ENCODE data around the gene ARHGAP33. TPM values are rescaled to one million over a fixed set of nuclear protein-coding genes. Genes with fewer than 3 reads are reported as not detected.

ARHGAP33 gene
- total and polyA plus RNA-seq, 2 donors (not counting 1 experiment from before 2014, with no cell fraction given): 0.58 to 2.3 TPM

GRCh38 chr19:35760711-35761349 is 14.5 kb upstream of the ARHGAP33 start:
- TF ChIP-seq CTCF (conservative IDR thresholded peaks at IDR 0.05 in 1 of 2, IDR thresholded peaks at IDR 0.05 in 1 of 2; ENCODE audit: low read depth in 1 of 2, low read length in 2 of 2): no peak
- no peak for TF ChIP-seq EZH2 (IDR thresholded peaks at IDR 0.05; ENCODE audit: low read length, missing control alignments)
- Histone ChIP-seq H3K27ac (ENCODE audit: insufficient read depth, low read length) (no peak overlapping the region), H3K36me3 (ENCODE audit: control insufficient read depth, insufficient read depth, low read length) (peaks cover 21% of the 10 kb centered on the region), H3K9me3 (ENCODE audit: control insufficient read depth, insufficient read depth, low read depth, low read length) (no peaks in the 10 kb centered on the region), H3K4me2 (ENCODE audit: extremely low read depth, insufficient read depth, low read length) (no peak overlapping the region), H4K20me1 (ENCODE audit: control insufficient read depth, extremely low read depth, insufficient read depth, low read length) (no peaks in the 10 kb centered on the region), H3K79me2 (ENCODE audit: control insufficient read depth, insufficient read depth, low read length) (peaks cover 22% of the 10 kb centered on the region), H3K9ac (ENCODE audit: insufficient read depth, low read length) (no peak overlapping the region), H3K4me3 (replicated peaks in 1 of 4; ENCODE audit: control extremely low read depth in 1 of 4, insufficient read depth in 1 of 4, low read depth in 3 of 4, low read length in 4 of 4) (no peak overlapping the region), H2AFZ (ENCODE audit: low read length) (no peak overlapping the region), H3K27me3 (ENCODE audit: control insufficient read depth, insufficient read depth, low read length) (no peaks in the 10 kb centered on the region), H3K4me1 (ENCODE audit: control insufficient read depth, extremely low read depth, insufficient read depth, low read length) (peaks cover 12% of the 10 kb centered on the region)
- DNase-seq (ENCODE audit: low read depth in 2 of 2): no peak

GRCh38 chr19:35764432-35765315 is 10.7 kb upstream of the ARHGAP33 start:
- no peaks in the 10 kb centered on the region for H3K9me3 ChIP-seq (ENCODE audit: control insufficient read depth, insufficient read depth, low read depth, low read length)
- H3K27ac ChIP-seq (ENCODE audit: insufficient read depth, low read length): no peak overlapping the region
- TF ChIP-seq CTCF (conservative IDR thresholded peaks at IDR 0.05 in 1 of 2, IDR thresholded peaks at IDR 0.05 in 1 of 2; ENCODE audit: low read depth in 1 of 2, low read length in 2 of 2) (no peak), EZH2 (IDR thresholded peaks at IDR 0.05; ENCODE audit: low read length, missing control alignments) (no peak)
- no peak overlapping the region for H2AFZ ChIP-seq (ENCODE audit: low read length)
- peaks cover 7% of the 10 kb centered on the region for H3K79me2 ChIP-seq (ENCODE audit: control insufficient read depth, insufficient read depth, low read length)
- H3K9ac ChIP-seq (ENCODE audit: insufficient read depth, low read length): no peak overlapping the region
- DNase-seq (ENCODE audit: low read depth in 2 of 2): no peak
- no peak overlapping the region for H3K4me3 ChIP-seq (replicated peaks in 1 of 4; ENCODE audit: control extremely low read depth in 1 of 4, insufficient read depth in 1 of 4, low read depth in 3 of 4, low read length in 4 of 4)
- no peak overlapping the region for H3K4me2 ChIP-seq (ENCODE audit: extremely low read depth, insufficient read depth, low read length)
- H3K4me1 ChIP-seq (ENCODE audit: control insufficient read depth, extremely low read depth, insufficient read depth, low read length): no peaks in the 10 kb centered on the region
- H3K27me3 ChIP-seq (ENCODE audit: control insufficient read depth, insufficient read depth, low read length): no peaks in the 10 kb centered on the region
- peaks cover 20% of the 10 kb centered on the region for H3K36me3 ChIP-seq (ENCODE audit: control insufficient read depth, insufficient read depth, low read length)
- H4K20me1 ChIP-seq (ENCODE audit: control insufficient read depth, extremely low read depth, insufficient read depth, low read length): no peaks in the 10 kb centered on the region

GRCh38 chr19:35766571-35767104 is 8.7 kb upstream of the ARHGAP33 start:
- Histone ChIP-seq H3K79me2 (ENCODE audit: control insufficient read depth, insufficient read depth, low read length) (no peaks in the 10 kb centered on the region), H3K4me3 (replicated peaks in 1 of 4; ENCODE audit: control extremely low read depth in 1 of 4, insufficient read depth in 1 of 4, low read depth in 3 of 4, low read length in 4 of 4) (no peak overlapping the region), H3K36me3 (ENCODE audit: control insufficient read depth, insufficient read depth, low read length) (peaks cover 15% of the 10 kb centered on the region), H3K9me3 (ENCODE audit: control insufficient read depth, insufficient read depth, low read depth, low read length) (no peaks in the 10 kb centered on the region), H3K9ac (ENCODE audit: insufficient read depth, low read length) (no peak overlapping the region), H3K4me1 (ENCODE audit: control insufficient read depth, extremely low read depth, insufficient read depth, low read length) (no peaks in the 10 kb centered on the region), H2AFZ (ENCODE audit: low read length) (no peak overlapping the region), H3K4me2 (ENCODE audit: extremely low read depth, insufficient read depth, low read length) (no peak overlapping the region), H3K27me3 (ENCODE audit: control insufficient read depth, insufficient read depth, low read length) (no peaks in the 10 kb centered on the region), H4K20me1 (ENCODE audit: control insufficient read depth, extremely low read depth, insufficient read depth, low read length) (no peaks in the 10 kb centered on the region), H3K27ac (ENCODE audit: insufficient read depth, low read length) (no peak overlapping the region)
- no peak for DNase-seq (ENCODE audit: low read depth in 2 of 2)
- no peak for TF ChIP-seq EZH2 (IDR thresholded peaks at IDR 0.05; ENCODE audit: low read length, missing control alignments)
- no peak for TF ChIP-seq CTCF (conservative IDR thresholded peaks at IDR 0.05 in 1 of 2, IDR thresholded peaks at IDR 0.05 in 1 of 2; ENCODE audit: low read depth in 1 of 2, low read length in 2 of 2)
